Neural crest cell (in vitro differentiated cells): ENCODE data around the gene AFAP1L1. TPM values are rescaled to one million over a fixed set of nuclear protein-coding genes. Genes with fewer than 3 reads are reported as not detected.
"Not testable (repeated sequence)": the region's sequence is repeated elsewhere in the genome, so short reads cannot be mapped to it uniquely, and the experiment has no call there.

Source experiments
- DNase-seq: peaks from one replicate; pipeline ENCODE4 v3.0.0; 2021; ENCODE audit warnings: low read depth, mixed read lengths, low spot score
- H3K27ac Mint-ChIP-seq: one replicate; pipeline ENCODE4 v1.8.0; 2021; ENCODE audit warnings: mild to moderate bottlenecking, mixed read lengths; ENCODE audit not compliant: unreplicated experiment
- H3K27me3 Mint-ChIP-seq: 2 replicates; pipeline ENCODE4 v1.8.0; 2021; ENCODE audit warnings: low read depth, mild to moderate bottlenecking, mixed read lengths
- H3K36me3 Mint-ChIP-seq: 2 replicates; pipeline ENCODE4 v1.8.0; 2021; ENCODE audit warnings: low read depth, mild to moderate bottlenecking, mixed read lengths
- H3K4me1 Mint-ChIP-seq: 2 replicates; pipeline ENCODE4 v1.8.0; 2021; ENCODE audit warnings: mixed read lengths
- H3K4me3 Mint-ChIP-seq: one replicate; pipeline ENCODE4 v1.8.0; 2021; ENCODE audit warnings: mild to moderate bottlenecking, mixed read lengths
- H3K9me3 Mint-ChIP-seq: 2 replicates; pipeline ENCODE4 v1.8.0; 2021; ENCODE audit warnings: mixed read lengths
- CTCF ChIP-seq: fragments of 200-600 bp; sonication (generic); conservative IDR thresholded peaks from 2 replicates; pipeline ENCODE4 v1.5.0; 2021; ENCODE audit warnings: antibody characterized with exemption, mild to moderate bottlenecking
- total RNA-seq: library from RNA; stranded (reverse); gene quantifications from 2 replicates; pipeline ENCODE4 v1.2.1, GENCODE V29; 2021

Gene AFAP1L1
- total RNA-seq, 1 donor from 2014 or later = 11.6 TPM

DNA sequence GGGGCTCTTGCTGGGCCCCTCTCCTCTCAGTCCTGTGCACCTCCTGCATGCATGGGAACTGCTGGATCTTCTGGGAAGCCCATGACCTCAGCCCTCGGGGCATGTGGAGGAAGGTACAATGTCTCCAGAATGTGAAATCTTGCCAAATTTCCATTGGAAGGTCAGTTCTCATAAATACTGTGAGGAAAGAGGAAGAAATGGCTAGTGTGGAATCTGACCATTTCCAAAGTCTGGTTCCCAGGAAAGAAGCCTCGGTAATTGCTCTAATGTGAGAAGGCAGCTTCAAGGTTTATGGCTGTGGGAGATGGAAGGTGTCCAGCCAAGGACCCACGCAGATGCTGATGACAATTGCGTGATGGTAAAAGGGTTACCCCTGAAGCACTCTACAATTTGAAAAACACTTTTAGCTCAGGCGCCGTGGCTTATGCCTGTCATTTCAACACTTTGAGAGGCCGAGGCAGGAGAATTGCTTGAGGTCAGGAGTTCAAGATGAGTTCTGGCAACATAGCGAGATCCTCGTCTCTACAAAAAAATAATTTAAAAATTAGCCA lies 115.5 kb downstream of the AFAP1L1 start:
- Mint-ChIP-seq H3K27ac (no peak overlapping the region), H3K4me3 (no peak overlapping the region), H3K36me3 (no peaks in the 10 kb centered on the region), H3K9me3 (no peaks in the 10 kb centered on the region), H3K27me3 (no peaks in the 10 kb centered on the region), H3K4me1 (peaks cover 23% of the 10 kb centered on the region)
- no peak for TF ChIP-seq CTCF
- no peak for DNase-seq

DNA sequence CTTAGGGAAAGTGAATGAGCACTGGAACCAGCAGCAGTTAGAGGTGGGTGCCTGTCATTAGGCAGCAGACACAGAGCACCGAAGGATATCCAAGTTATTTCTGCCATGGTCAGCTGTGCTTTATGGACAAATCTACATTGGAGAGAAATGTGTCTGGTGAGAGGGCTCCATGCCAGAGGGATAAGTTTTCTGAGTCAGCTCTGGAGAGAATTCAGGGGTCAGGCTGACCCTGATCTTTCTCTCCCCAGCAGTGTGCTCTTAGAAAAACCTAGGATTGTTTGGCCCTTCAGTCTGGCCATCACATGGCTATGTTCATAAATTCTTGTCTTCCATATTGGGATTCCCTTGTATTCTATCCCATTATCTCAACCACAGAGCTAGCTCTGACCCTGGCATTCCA lies 116.3 kb downstream of the AFAP1L1 start:
- H3K27ac Mint-ChIP-seq = peak overlapping the region; percentile 69
- no peaks in the 10 kb centered on the region for H3K9me3 Mint-ChIP-seq

DNA sequence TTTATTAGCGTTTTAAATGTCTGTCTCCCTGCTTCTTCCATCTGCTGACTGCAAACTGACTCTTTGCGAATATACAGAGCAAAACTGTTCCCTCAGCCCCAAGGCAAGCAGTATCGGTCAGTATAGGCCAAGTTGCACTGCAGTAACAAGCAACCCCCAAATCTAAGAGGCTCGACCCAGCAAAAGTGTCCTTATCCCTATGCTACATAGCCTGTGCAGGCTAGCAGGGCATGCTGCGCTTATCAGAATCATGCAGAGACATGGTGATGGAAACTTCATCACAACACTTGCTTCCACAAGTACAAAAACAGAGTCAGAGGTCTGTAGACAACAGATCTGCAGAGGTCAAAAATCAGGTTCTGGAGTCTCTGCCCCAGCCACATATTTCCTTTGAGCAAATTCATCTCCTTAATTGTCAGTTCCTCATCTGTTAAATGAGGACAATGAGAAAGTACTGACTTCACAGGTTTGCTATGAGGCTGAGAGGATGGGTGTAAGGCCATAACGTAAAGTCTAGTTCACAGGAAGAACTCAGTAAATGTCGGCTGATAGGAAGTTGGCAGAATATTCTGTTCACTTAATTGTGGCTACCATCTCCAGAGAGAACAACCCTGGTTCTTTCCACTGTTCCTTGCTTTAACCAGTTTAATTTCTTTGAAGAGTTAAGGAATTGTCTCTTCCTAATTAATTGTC lies 117.0 kb downstream of the AFAP1L1 start:
- H3K36me3 Mint-ChIP-seq = no peaks in the 10 kb centered on the region
- no peak for TF ChIP-seq CTCF
- H3K4me1 Mint-ChIP-seq = peaks cover 18% of the 10 kb centered on the region
- H3K9me3 Mint-ChIP-seq = no peaks in the 10 kb centered on the region
- DNase-seq = no peak
- no peak overlapping the region for H3K27ac Mint-ChIP-seq
- no peaks in the 10 kb centered on the region for H3K27me3 Mint-ChIP-seq
- no peak overlapping the region for H3K4me3 Mint-ChIP-seq

More for the DNA sequence above, 116.3 kb downstream of the AFAP1L1 start:
- H3K4me3 Mint-ChIP-seq = no peak overlapping the region
- no peaks in the 10 kb centered on the region for H3K27me3 Mint-ChIP-seq
- no peak for TF ChIP-seq CTCF
- no peaks in the 10 kb centered on the region for H3K36me3 Mint-ChIP-seq
- H3K4me1 Mint-ChIP-seq = peaks cover 18% of the 10 kb centered on the region
- DNase-seq = no peak

DNA sequence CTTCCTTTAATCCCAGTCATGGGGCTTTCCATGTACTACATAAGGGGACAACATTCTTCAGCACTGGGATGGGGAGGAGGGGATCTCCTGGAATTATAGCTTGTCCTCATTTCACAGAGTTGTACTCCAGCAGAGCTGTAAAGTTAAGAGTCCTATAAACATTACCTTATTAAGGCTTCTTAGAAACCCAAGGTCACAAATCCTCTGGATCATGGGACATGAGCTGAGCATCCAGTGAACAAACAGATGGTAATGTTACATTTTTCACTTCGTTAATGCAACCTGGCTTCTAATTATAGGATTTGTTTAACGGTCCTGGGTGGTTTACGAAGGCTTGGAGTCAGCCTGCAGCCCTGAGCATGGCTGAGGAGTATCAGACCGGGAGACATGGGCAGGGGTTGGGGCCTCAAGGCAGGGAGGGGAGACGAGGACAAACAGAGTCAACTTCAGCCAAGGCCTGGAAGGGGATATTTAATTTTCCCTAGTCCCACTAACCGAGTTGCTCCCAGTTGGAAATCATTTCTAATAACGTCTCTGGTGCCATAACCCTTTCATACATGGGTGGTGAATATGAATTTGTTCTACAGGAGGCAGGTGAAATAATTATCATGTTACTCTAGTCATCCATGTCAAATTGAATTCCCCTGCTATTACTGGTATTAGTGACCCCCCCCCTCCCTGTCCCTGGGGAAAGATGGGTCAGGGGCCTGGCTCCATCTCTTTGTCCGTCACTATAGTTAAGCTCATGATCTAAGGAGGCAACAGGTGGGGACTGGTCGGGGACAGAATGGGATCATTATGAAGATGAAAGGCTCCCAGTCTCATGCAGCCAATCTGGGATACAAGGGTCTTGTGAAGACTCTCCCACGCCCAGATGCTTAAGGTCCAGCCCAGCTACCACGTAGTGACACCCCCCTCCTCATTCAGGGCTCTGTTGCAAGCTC lies 118.2 kb downstream of the AFAP1L1 start:
- no peak for DNase-seq
- Mint-ChIP-seq H3K27ac (peak overlapping the region; percentile 44), H3K4me3 (no peak overlapping the region), H3K9me3 (no peaks in the 10 kb centered on the region), H3K27me3 (no peaks in the 10 kb centered on the region), H3K4me1 (peaks cover 18% of the 10 kb centered on the region), H3K36me3 (no peaks in the 10 kb centered on the region)
- no peak for TF ChIP-seq CTCF

GRCh38 chr5:149391076-149391475 lies 119.4 kb downstream of the AFAP1L1 start:
- H3K9me3 Mint-ChIP-seq, H3K27me3 Mint-ChIP-seq, DNase-seq, H3K4me3 Mint-ChIP-seq, H3K36me3 Mint-ChIP-seq, H3K27ac Mint-ChIP-seq: not testable (repeated sequence)
- H3K4me1 Mint-ChIP-seq = peaks cover 15% of the 10 kb centered on the region

Other genes with a start within 250 kb of the AFAP1L1 start
- gene SH3TC2, start 208.8 kb upstream of the AFAP1L1 start, total RNA-seq = 8.5 and 9.3 TPM in 2 replicates
- 2.4 and 3.0 TPM in 2 replicates for gene ABLIM3, start 130.4 kb upstream of the AFAP1L1 start, total RNA-seq
- gene GRPEL2, start 73.6 kb downstream of the AFAP1L1 start, total RNA-seq = 28.8 and 29.2 TPM in 2 replicates
- 22.0 and 22.9 TPM in 2 replicates for gene PCYOX1L, start 86.2 kb downstream of the AFAP1L1 start, total RNA-seq
- not detected in 2 replicates for gene IL17B, start 107.4 kb downstream of the AFAP1L1 start, total RNA-seq